ENCODE measurements around the gene ZBTB7A. TPM values are rescaled to one million over a fixed set of nuclear protein-coding genes. Genes with fewer than 3 reads are reported as not detected.

The ZBTB7A gene
- total RNA-seq, 1 donor from 2014 or later: 39.9 TPM

GRCh38 chr19:4101496-4101770 is 34.7 kb upstream of the ZBTB7A start:
- H3K27me3 ChIP-seq (ENCODE audit: control insufficient read depth, insufficient read depth, low read length): no peaks in the 10 kb centered on the region
- DNase-seq (ENCODE audit: low read depth): no peak
- no peaks in the 10 kb centered on the region for H3K36me3 ChIP-seq (ENCODE audit: control insufficient read depth, insufficient read depth, low read length)
- H3K4me3 ChIP-seq (ENCODE audit: low read depth, low read length): no peak overlapping the region
- no peak for TF ChIP-seq CTCF (IDR thresholded peaks at IDR 0.05; ENCODE audit: insufficient read depth, low read length, poor library complexity, severe bottlenecking)

DNA sequence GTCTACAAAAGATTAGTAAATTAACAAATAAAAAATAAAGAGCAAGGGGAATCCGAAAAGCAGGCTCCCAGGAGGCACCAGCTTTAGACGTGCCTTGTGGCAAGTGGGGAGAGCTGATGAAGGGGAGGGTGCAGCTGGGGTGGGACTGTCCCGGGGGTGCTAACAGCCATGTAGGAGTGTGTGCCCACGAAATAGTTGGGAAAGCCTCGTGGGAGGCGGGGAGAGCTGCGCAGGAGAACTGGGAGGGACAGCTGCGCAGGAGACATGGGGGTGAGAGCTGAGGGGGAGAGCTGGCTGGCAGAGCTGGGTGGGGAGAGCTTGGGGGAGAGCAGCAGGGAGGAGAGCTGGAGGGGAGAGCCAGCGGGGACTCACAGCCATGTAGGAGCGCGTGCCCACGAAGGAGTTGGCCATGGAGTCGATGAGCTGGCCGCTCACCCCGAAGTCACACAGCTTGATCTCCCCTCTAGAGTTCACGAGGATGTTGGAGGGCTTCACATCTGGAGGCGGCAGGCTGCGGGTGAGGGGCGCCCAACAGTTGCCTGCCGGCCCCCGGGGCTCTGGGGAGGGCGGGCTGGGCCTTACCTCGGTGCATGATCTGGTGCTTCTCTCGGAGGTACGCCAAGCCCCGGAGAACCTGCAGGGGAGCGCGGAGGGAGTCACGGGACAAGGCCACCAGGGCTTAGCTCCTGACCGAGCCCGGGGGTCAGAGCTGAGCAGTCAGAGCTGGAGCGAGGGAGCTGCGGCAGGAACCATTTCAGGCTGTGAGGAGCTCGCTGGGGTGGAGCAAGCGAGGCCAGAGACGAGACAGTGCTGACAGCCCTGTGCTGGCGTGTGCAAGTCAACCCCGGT is 34.2 kb upstream of the ZBTB7A start:
- H3K27me3 ChIP-seq (ENCODE audit: control insufficient read depth, insufficient read depth, low read length): no peaks in the 10 kb centered on the region
- DNase-seq (ENCODE audit: low read depth): no peak
- H3K36me3 ChIP-seq (ENCODE audit: control insufficient read depth, insufficient read depth, low read length): no peaks in the 10 kb centered on the region
- TF ChIP-seq CTCF (IDR thresholded peaks at IDR 0.05; ENCODE audit: insufficient read depth, low read length, poor library complexity, severe bottlenecking): no peak
- H3K4me3 ChIP-seq (ENCODE audit: low read depth, low read length): no peak overlapping the region

DNA sequence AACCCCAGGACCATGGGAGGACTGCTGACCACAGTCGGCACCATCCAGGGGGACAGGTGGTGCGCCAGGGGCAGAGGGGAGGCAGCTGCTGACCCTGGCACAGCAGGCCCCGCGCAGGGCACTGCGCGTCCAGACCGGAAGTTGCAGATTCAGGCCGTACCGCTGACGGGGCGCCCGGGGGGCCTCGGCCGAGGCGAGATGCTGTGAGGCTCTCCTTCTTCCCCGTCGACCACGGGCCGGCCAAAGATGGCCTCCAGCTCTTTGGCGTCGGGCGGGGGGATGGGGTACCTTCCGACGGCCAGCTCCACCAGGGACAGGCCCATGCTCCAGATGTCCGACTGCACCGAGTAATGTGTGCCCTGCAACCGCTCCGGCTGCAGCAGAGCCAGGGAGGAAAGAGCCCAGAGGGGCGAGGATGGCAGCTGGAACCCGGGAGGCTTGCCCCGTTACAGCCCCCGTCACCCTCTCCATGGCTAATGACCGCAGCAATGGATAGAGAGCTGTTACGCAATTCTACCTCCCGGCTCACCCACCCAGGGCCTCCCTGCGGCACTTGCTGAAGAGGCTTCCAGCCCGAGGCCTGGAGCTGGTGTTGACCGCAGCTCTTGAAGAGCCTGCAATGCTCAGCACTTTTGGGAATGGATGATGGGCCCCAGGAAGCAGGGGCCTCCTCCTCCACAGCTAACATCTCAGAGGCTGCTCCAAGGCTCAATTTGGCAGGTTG is 32.5 kb upstream of the ZBTB7A start:
- H3K4me3 ChIP-seq (ENCODE audit: low read depth, low read length): no peak overlapping the region
- TF ChIP-seq CTCF (IDR thresholded peaks at IDR 0.05; ENCODE audit: insufficient read depth, low read length, poor library complexity, severe bottlenecking): no peak
- no peak for DNase-seq (ENCODE audit: low read depth)
- H3K27me3 ChIP-seq (ENCODE audit: control insufficient read depth, insufficient read depth, low read length): no peaks in the 10 kb centered on the region
- no peaks in the 10 kb centered on the region for H3K36me3 ChIP-seq (ENCODE audit: control insufficient read depth, insufficient read depth, low read length)

GRCh38 chr19:4098493-4098892 is 31.8 kb upstream of the ZBTB7A start:
- no peak for DNase-seq (ENCODE audit: low read depth)
- no peak for TF ChIP-seq CTCF (IDR thresholded peaks at IDR 0.05; ENCODE audit: insufficient read depth, low read length, poor library complexity, severe bottlenecking)
- Histone ChIP-seq H3K4me3 (ENCODE audit: low read depth, low read length) (no peak overlapping the region), H3K27me3 (ENCODE audit: control insufficient read depth, insufficient read depth, low read length) (no peaks in the 10 kb centered on the region), H3K36me3 (ENCODE audit: control insufficient read depth, insufficient read depth, low read length) (no peaks in the 10 kb centered on the region)

- TF ChIP-seq CTCF (IDR thresholded peaks at IDR 0.05; ENCODE audit: insufficient read depth, low read length, poor library complexity, severe bottlenecking): no peak
- no peak overlapping the region for H3K4me3 ChIP-seq (ENCODE audit: low read depth, low read length)
- no peak for DNase-seq (ENCODE audit: low read depth)
- no peaks in the 10 kb centered on the region for H3K36me3 ChIP-seq (ENCODE audit: control insufficient read depth, insufficient read depth, low read length)
- no peaks in the 10 kb centered on the region for H3K27me3 ChIP-seq (ENCODE audit: control insufficient read depth, insufficient read depth, low read length)
Measured at GRCh38 chr19:4097501-4097900, 30.8 kb upstream of the ZBTB7A start.

Measured in kidney epithelial cell (primary cell).